ACC112 (cell line): ENCODE results near the gene PDE4B.
"Not testable (repeated sequence)": the region's sequence is repeated elsewhere in the genome, so short reads cannot be mapped to it uniquely, and the experiment has no call there.

Experiments used
- H2AFZ ChIP-seq: fragments of 200-600 bp; sonication (generic); one replicate; pipeline ENCODE4 v1.6.0; 2017; ENCODE audit warnings: antibody characterized with exemption, low read length; ENCODE audit not compliant: unreplicated experiment
- H3K27ac ChIP-seq: fragments of 200-600 bp; sonication (generic); 2 replicates; pipeline ENCODE4 v1.5.1; 2014; ENCODE audit warnings: low read depth, mild to moderate bottlenecking, antibody characterized with exemption, low read length, moderate library complexity
- H3K27me3 ChIP-seq: fragments of 200-600 bp; sonication (generic); 2 replicates; pipeline ENCODE4 v1.6.1; 2014; ENCODE audit warnings: mild to moderate bottlenecking, antibody characterized with exemption, low read length, moderate library complexity, mixed read lengths; ENCODE audit not compliant: insufficient read depth
- H3K36me3 ChIP-seq: fragments of 200-600 bp; sonication (generic); 2 replicates; pipeline ENCODE4 v1.6.1; 2016; ENCODE audit warnings: mild to moderate bottlenecking, antibody characterized with exemption, low read length, moderate library complexity, mixed read lengths; ENCODE audit not compliant: insufficient read depth
- H3K4me1 ChIP-seq: fragments of 200-600 bp; sonication (generic); one replicate; pipeline ENCODE4 v1.6.1; 2016; ENCODE audit warnings: low read length, mixed read lengths; ENCODE audit not compliant: insufficient read depth, unreplicated experiment, control insufficient read depth
- H3K4me3 ChIP-seq: fragments of 200-600 bp; sonication (generic); 2 replicates; pipeline ENCODE4 v1.5.1; 2014; ENCODE audit warnings: mild to moderate bottlenecking, low read depth, low read length
- H3K79me2 ChIP-seq: fragments of 200-600 bp; sonication (generic); one replicate; pipeline ENCODE4 v1.6.0; 2016; ENCODE audit warnings: low read length; ENCODE audit not compliant: control insufficient read depth, unreplicated experiment, insufficient read depth

The PDE4B gene

DNA sequence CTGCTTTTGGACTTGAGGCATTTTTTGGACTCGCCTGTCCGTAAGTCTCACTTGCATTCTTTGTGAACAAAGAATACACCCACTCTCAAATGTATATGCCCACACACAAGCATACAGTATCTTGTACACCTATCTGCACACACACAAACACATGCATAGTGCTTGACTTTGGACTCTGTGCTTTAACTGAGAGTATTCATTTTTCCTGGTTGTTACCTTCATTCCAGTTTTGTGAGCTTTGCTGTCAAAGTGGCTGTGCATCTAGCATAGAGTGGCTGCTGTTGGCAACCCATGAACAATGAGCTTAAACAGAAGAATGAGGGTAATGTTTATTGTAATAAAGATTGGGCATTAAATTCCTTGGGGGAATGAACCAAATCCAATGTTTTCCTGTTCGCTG is 199.0 kb downstream of the PDE4B start:
- H3K36me3 ChIP-seq: no peaks in the 10 kb centered on the region
- no peaks in the 10 kb centered on the region for H3K4me1 ChIP-seq
- H3K27me3 ChIP-seq: no peaks in the 10 kb centered on the region
- no peak overlapping the region for H2AFZ ChIP-seq
- no peak overlapping the region for H3K27ac ChIP-seq
- H3K4me3 ChIP-seq: no peak overlapping the region
- H3K79me2 ChIP-seq: no peaks in the 10 kb centered on the region

DNA sequence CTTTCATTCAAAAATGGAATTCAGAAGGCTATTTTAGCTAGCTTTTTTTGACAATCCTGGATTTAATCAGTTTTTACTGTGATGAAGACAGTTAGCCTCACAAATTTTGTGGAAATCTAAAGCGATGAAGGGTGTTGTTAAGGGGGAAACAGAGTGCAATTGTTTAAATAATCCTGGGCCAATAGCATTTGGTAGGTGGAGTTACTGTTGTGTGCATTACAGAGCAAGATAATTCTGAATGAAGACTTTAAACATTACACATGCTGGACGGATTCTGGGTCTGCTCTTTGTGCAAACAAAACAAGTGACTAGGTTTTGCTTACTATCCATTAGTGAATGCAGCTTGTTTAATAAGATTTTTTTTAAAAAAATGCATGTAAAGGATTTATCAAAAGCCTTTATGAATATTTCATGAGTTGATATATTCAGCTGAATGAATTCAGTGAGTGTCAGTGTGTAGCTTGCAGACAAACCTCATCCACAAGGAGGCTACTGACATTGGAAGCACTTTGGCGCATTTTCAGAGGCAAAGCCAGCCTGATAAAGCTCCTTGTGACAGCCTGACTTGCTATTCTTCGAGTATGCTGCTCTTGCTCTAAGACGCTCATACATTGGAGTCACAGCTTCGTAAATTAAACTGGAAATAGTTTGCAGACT is 199.6 kb downstream of the PDE4B start:
- no peak overlapping the region for H3K27ac ChIP-seq
- no peak overlapping the region for H3K4me3 ChIP-seq
- H3K36me3 ChIP-seq: no peaks in the 10 kb centered on the region
- no peaks in the 10 kb centered on the region for H3K27me3 ChIP-seq
- no peaks in the 10 kb centered on the region for H3K4me1 ChIP-seq
- H2AFZ ChIP-seq: no peak overlapping the region
- H3K79me2 ChIP-seq: no peaks in the 10 kb centered on the region

DNA sequence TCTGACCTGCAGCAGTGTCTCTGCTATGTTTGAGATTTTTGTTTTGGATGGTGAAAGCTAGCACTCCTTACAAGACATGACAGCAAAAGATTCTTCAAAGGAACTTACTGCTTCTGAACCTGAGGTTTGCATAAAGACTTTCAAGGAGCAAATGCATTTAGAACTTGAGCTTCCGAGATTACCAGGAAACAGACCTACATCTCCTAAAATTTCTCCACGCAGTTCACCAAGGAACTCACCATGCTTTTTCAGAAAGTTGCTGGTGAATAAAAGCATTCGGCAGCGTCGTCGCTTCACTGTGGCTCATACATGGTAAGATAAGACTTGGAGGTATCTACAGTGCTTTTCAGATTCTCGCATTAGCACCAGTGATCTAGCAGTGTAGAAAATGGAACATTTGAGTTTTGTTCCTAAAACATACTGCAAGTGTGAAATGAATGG is 200.2 kb downstream of the PDE4B start:
- H3K4me1 ChIP-seq: no peaks in the 10 kb centered on the region
- H2AFZ ChIP-seq: no peak overlapping the region
- no peaks in the 10 kb centered on the region for H3K27me3 ChIP-seq
- no peaks in the 10 kb centered on the region for H3K36me3 ChIP-seq
- H3K79me2 ChIP-seq: no peaks in the 10 kb centered on the region
- no peak overlapping the region for H3K27ac ChIP-seq
- H3K4me3 ChIP-seq: no peak overlapping the region

DNA sequence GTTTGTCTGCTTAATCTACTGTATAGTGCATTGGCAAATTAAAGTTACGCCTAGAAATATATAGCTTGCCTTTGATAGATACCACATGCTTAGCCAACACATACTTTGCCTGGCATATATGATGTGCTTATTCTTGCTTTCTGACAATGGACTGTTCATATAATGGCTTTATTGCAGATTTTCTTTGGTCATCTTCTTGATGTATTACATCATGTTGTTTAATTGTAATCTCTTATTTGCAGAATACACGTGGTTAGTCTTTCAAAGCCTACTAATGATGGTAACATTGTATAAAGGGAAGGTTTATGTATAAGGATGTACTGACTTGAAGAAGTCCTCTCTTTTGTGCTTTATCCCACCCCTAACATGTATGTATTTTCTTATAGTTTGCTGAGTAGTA is 201.5 kb downstream of the PDE4B start:
- no peaks in the 10 kb centered on the region for H3K79me2 ChIP-seq
- H3K4me1 ChIP-seq: no peaks in the 10 kb centered on the region
- no peaks in the 10 kb centered on the region for H3K27me3 ChIP-seq
- H2AFZ ChIP-seq: no peak overlapping the region
- H3K36me3 ChIP-seq: no peaks in the 10 kb centered on the region
- H3K4me3 ChIP-seq: no peak overlapping the region
- no peak overlapping the region for H3K27ac ChIP-seq

DNA sequence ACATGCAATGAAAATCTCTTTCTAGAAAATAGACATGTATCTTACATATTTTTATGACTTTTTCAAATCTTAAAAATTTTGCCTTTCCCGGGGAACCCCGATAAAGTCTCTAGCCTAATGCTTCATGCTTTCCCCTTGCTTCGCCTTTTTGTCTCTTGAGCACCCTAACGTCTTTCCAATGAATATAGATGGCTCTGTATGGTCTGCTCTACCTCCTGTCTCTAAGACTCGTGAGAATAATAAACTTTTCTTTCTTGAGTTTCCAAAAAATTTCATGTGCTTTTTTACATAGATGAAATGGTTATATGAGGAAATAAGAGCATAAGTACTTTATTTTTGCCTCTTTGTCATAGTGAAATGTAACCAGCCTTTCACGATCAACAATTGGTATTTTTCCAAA is 202.6 kb downstream of the PDE4B start:
- H3K79me2 ChIP-seq: no peaks in the 10 kb centered on the region
- no peaks in the 10 kb centered on the region for H3K27me3 ChIP-seq
- no peak overlapping the region for H3K27ac ChIP-seq
- no peak overlapping the region for H2AFZ ChIP-seq
- H3K4me1 ChIP-seq: no peaks in the 10 kb centered on the region
- H3K4me3 ChIP-seq: no peak overlapping the region
- H3K36me3 ChIP-seq: no peaks in the 10 kb centered on the region

DNA sequence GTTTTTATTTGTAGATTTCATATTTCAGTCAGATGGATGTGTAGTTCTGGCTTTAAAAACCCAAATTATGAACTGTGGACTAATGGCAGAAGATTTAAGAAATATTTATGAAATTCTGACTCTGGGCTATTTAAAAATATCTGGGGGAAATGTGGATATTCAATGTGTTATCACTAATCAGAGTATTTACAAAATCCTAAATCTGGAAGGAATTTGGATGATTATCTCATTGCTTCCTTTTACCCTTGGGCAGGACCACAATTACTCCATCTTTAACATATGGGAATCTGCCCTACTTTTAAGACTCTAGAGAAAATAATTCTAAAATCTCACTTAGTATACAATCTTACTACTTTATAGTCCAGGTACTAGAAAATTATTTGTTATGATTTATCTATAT is 203.2 kb downstream of the PDE4B start:
- Histone ChIP-seq H3K27me3 (no peaks in the 10 kb centered on the region), H3K79me2 (no peaks in the 10 kb centered on the region), H2AFZ (no peak overlapping the region), H3K4me3 (no peak overlapping the region), H3K36me3 (no peaks in the 10 kb centered on the region), H3K4me1 (no peaks in the 10 kb centered on the region), H3K27ac (no peak overlapping the region)

DNA sequence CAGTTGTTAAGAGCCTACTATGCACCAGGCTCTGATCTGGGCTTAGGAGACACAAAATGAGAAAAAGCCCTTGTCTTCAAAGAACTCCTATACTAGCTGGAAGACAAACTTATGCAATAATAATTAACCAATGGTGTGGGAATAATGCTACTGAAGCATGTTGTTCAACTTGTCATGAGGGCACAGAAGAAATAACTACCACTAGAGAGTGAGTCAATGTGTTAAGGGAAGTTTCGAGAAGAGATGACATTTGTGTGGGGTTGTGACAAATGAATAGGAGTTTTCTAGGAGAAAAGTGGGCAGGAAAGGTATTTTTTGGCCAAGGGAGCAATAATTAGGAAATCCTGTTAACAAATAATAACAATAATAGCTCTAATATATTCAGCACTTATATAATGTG is 205.0 kb downstream of the PDE4B start:
- H3K79me2 ChIP-seq: no peaks in the 10 kb centered on the region
- no peaks in the 10 kb centered on the region for H3K36me3 ChIP-seq
- H3K4me3 ChIP-seq: no peak overlapping the region
- no peaks in the 10 kb centered on the region for H3K27me3 ChIP-seq
- no peak overlapping the region for H2AFZ ChIP-seq
- H3K27ac ChIP-seq: no peak overlapping the region
- H3K4me1 ChIP-seq: no peaks in the 10 kb centered on the region

DNA sequence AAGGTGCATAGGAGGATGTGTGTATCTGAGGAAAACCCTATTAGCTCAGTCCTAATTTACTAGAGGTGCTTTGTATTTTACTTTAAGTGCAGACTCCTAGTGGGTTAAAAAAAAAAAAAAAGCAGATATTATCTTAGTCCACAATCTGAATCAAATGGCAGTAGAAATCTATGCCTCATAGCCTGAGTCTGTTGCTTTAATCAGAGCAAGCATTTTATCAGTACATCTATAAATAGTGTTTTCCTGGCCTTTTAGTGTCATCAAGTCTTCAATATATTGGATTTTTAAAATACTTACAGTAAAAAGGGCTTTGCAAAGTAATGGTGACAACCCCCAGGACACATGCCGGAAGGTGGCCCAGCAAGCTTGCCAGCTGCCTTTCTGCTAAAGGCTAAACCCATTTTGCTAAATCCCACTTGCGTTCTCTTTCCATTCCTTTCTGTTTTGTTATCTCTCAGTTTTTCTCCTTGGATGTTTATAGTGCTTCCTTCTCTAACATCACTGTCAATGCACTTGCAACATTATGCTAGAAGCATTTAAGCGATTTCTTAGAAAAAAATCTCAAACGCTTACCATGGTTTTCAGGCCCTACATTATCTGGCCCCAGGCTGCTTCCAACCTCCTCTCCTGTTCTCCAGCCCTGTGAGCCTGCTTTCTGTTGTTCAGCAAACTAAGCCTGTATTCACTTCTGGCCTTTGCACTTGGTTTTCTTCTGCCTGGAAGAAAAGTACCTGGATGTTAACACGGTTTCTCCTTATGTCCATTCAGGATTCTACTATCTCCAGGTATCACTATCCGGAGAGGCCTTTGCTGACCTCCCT is 206.3 kb downstream of the PDE4B start:
- H2AFZ ChIP-seq: no peak overlapping the region
- no peaks in the 10 kb centered on the region for H3K79me2 ChIP-seq
- H3K27me3 ChIP-seq: no peaks in the 10 kb centered on the region
- H3K27ac ChIP-seq: no peak overlapping the region
- no peak overlapping the region for H3K4me3 ChIP-seq
- no peaks in the 10 kb centered on the region for H3K4me1 ChIP-seq
- H3K36me3 ChIP-seq: no peaks in the 10 kb centered on the region

DNA sequence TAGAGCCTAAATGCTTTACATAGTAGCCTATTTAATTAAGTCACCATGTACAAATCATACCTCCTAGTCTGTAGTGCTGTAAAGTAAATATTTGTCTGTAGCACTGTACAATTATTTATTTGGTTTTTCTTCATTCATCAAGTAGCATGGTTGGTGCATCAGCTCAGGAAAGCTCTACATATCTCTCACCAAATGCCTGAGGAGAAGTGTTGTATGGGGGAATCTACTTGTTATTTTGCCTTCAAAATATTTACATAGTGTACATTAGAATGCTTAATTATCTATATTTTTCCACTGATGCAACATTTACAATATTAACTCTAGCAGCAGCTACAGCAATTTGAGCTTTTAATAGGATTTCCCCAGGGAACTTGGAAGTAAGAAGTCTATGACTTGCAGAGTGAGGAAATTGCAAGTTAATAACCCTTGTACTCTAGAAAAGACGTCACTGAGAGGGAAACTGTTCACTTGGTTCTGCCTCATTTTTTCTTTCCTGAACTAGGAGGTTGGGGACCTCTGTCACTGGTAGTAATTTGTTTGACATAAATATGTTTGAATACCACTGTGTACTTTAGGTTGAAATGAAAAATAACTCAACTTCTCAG is 207.4 kb downstream of the PDE4B start:
- no peaks in the 10 kb centered on the region for H3K36me3 ChIP-seq
- no peaks in the 10 kb centered on the region for H3K79me2 ChIP-seq
- H3K27me3 ChIP-seq: no peaks in the 10 kb centered on the region
- no peak overlapping the region for H3K27ac ChIP-seq
- no peak overlapping the region for H3K4me3 ChIP-seq
- H3K4me1 ChIP-seq: no peaks in the 10 kb centered on the region
- no peak overlapping the region for H2AFZ ChIP-seq

DNA sequence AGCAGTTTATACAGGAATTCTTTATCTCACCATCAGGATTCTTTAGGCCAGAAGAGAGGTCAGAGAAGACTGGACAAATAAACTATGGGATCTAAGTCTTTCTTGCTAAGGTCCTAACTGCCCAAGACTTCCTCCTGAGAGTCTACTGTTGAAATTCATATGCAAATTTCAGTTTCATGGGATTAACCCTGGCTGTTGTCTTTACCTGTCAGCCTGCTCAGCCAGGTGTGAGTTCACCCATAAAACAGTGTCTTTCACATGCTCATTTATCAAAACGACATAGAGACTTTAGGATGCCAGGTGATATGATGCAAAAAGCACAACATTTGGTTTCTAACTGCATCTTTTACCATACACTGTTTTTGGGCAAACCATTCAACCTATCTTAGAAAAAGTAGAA is 211.0 kb downstream of the PDE4B start:
- Histone ChIP-seq H3K27me3 (no peaks in the 10 kb centered on the region), H3K4me1 (no peaks in the 10 kb centered on the region), H3K4me3 (no peak overlapping the region), H3K27ac (no peak overlapping the region), H3K36me3 (no peaks in the 10 kb centered on the region), H3K79me2 (no peaks in the 10 kb centered on the region), H2AFZ (no peak overlapping the region)

DNA sequence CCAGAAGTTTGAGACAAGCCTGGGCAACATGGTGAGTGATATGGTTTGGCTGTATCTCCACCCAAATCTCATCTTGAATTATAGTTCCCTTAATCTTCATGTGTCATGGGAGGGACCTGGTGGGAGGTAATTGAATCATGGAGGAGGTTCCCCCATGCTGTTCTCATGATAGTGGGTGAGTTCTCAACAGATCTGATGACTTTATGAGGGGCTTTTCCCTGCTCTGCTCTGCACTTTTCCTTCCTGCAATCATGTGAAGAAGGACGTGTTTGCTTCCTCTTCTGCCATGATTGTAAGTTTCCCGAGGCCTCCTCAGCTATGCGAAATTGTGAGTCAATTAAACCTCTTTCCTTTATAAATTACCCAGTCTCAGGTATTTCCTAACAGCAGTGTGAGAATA is 213.8 kb downstream of the PDE4B start:
- not testable (repeated sequence) for H2AFZ ChIP-seq, H3K79me2 ChIP-seq, H3K36me3 ChIP-seq, H3K27me3 ChIP-seq, H3K27ac ChIP-seq, H3K4me3 ChIP-seq, H3K4me1 ChIP-seq
